HEK293 (cell line): ENCODE results near the gene GMNC.

Source experiments
- CTCF ChIA-PET: fragments of 350-600 bp; formaldehyde crosslinking; extraction: SDS; loops from one replicate; lab custom pipeline; 2021; ENCODE audit warnings: antibody characterized with exemption; lab: Yijun Ruan, JAX
- POLR2A ChIA-PET: fragments of 300-600 bp; formaldehyde crosslinking; extraction: SDS; loops from one replicate; lab custom pipeline; 2020; ENCODE audit warnings: antibody characterized with exemption, inconsistent platforms; lab: Yijun Ruan, JAX
- H3K27ac ChIP-seq: fragments of 200-500 bp; sonication (Bioruptor generic); 2 replicates; pipeline ENCODE4 v1.5.1; 2014; ENCODE audit warnings: low read depth, low read length, control low read depth, inconsistent platforms; ENCODE audit errors: extremely low read depth
- H3K36me3 ChIP-seq, 2 experiments: fragments of 200-500 bp in 1 of 2; sonication (Bioruptor generic) in 1 of 2; 1 replicate in 1 of 2; 2 replicates in 1 of 2; pipeline ENCODE4 v1.5.1; 2014 to 2017; ENCODE audit warnings: inconsistent platforms in 2 of 2, low read length in 2 of 2; ENCODE audit not compliant: control insufficient read depth in 2 of 2, insufficient read depth in 1 of 2
- H3K4me1 ChIP-seq: fragments of 200-500 bp; sonication (Bioruptor generic); 2 replicates; pipeline ENCODE4 v1.5.1; 2014; ENCODE audit warnings: mild to moderate bottlenecking, low read length, inconsistent platforms; ENCODE audit not compliant: control insufficient read depth, insufficient read depth
- H3K4me3 ChIP-seq: 2 replicates; pipeline ENCODE4 v1.5.1; 2011; ENCODE audit warnings: low read depth, mild to moderate bottlenecking, control low read depth, low read length, moderate library complexity
- H3K9me3 ChIP-seq: fragments of 200-500 bp; sonication (Bioruptor generic); 2 replicates; pipeline ENCODE4 v1.5.1; 2014; ENCODE audit warnings: low read depth, low read length, inconsistent platforms; ENCODE audit not compliant: control insufficient read depth, insufficient read depth
- GLI2 ChIP-seq: fragments of 450-650 bp; formaldehyde crosslinking; IDR thresholded peaks from 2 replicates; pipeline ENCODE4; 2017; ENCODE audit warnings: missing biosample characterization, missing genetic modification characterization, low read depth, borderline replicate concordance
- KLF1 ChIP-seq: fragments of 450-650 bp; formaldehyde crosslinking; IDR thresholded peaks from 2 replicates; pipeline ENCODE4 v1.5.1; 2016; ENCODE audit warnings: missing biosample characterization, missing genetic modification characterization
- KLF7 ChIP-seq: fragments of 450-650 bp; formaldehyde crosslinking; IDR thresholded peaks from 2 replicates; pipeline ENCODE4 v1.5.1; 2016; ENCODE audit warnings: missing biosample characterization, missing genetic modification characterization, borderline replicate concordance
- ZNF114 ChIP-seq: fragments of 450-650 bp; formaldehyde crosslinking; IDR thresholded peaks from 2 replicates; pipeline ENCODE4 v1.5.0; 2017; ENCODE audit warnings: missing biosample characterization, missing genetic modification characterization
- ZNF146 ChIP-seq: fragments of 450-650 bp; formaldehyde crosslinking; IDR thresholded peaks from 2 replicates; pipeline ENCODE4 v1.5.1; 2016; ENCODE audit warnings: missing biosample characterization, missing genetic modification characterization
- ZNF2 ChIP-seq: fragments of 450-650 bp; formaldehyde crosslinking; IDR thresholded peaks from 2 replicates; pipeline ENCODE4 v1.5.1; 2016; ENCODE audit warnings: missing biosample characterization, missing genetic modification characterization
- ZNF248 ChIP-seq: fragments of 450-650 bp; formaldehyde crosslinking; IDR thresholded peaks from 2 replicates; pipeline ENCODE4 v1.5.1; 2017; ENCODE audit warnings: missing biosample characterization, missing genetic modification characterization
- ZNF311 ChIP-seq: fragments of 450-650 bp; formaldehyde crosslinking; IDR thresholded peaks from 2 replicates; pipeline ENCODE4 v1.5.1; 2017; ENCODE audit warnings: missing biosample characterization, missing genetic modification characterization, borderline replicate concordance
- ZNF324 ChIP-seq: fragments of 450-650 bp; formaldehyde crosslinking; IDR thresholded peaks from 2 replicates; pipeline ENCODE4 v1.5.1; 2016; ENCODE audit warnings: missing biosample characterization, missing genetic modification characterization
- ZNF366 ChIP-seq: fragments of 450-650 bp; formaldehyde crosslinking; conservative IDR thresholded peaks from 2 replicates; pipeline ENCODE4 v1.5.1; 2016; ENCODE audit warnings: missing biosample characterization, missing genetic modification characterization
- ZNF521 ChIP-seq: fragments of 450-650 bp; formaldehyde crosslinking; IDR thresholded peaks from 2 replicates; pipeline ENCODE4 v1.5.1; 2017; ENCODE audit warnings: missing biosample characterization, mild to moderate bottlenecking, missing genetic modification characterization
- ZNF544 ChIP-seq: fragments of 450-650 bp; formaldehyde crosslinking; IDR thresholded peaks from 2 replicates; pipeline ENCODE4 v1.5.0; 2017; ENCODE audit warnings: missing biosample characterization, missing genetic modification characterization
- ZNF623 ChIP-seq: fragments of 450-650 bp; formaldehyde crosslinking; IDR thresholded peaks from 2 replicates; pipeline ENCODE4 v1.5.1; 2016; ENCODE audit warnings: missing biosample characterization, missing genetic modification characterization
- ZNF830 ChIP-seq: fragments of 450-650 bp; IDR thresholded peaks from 2 replicates; pipeline ENCODE4 v1.5.0; 2018; ENCODE audit warnings: missing biosample characterization, missing genetic modification characterization, low read depth, mild to moderate bottlenecking, moderate library complexity
- ZNF837 ChIP-seq: fragments of 450-650 bp; formaldehyde crosslinking; IDR thresholded peaks from 2 replicates; pipeline ENCODE4 v1.5.1; 2016; ENCODE audit warnings: missing biosample characterization, missing genetic modification characterization
- TF ChIP-seq, protein P1 (sequence below): fragments of 450-650 bp; formaldehyde crosslinking; IDR thresholded peaks from 2 replicates; pipeline ENCODE4 v1.5.1; 2017; ENCODE audit warnings: missing biosample characterization, missing genetic modification characterization
- TF ChIP-seq, protein P2 (sequence below): fragments of 450-650 bp; formaldehyde crosslinking; optimal IDR thresholded peaks from 2 replicates; pipeline ENCODE3; 2016; ENCODE audit warnings: missing biosample characterization, mild to moderate bottlenecking, missing genetic modification characterization
- TF ChIP-seq, protein P3 (sequence below): fragments of 450-650 bp; formaldehyde crosslinking; conservative IDR thresholded peaks from 2 replicates; pipeline ENCODE4 v1.5.1; 2016; ENCODE audit warnings: low read depth, missing biosample characterization, missing genetic modification characterization
- TF ChIP-seq, protein P4 (sequence below): fragments of 450-650 bp; formaldehyde crosslinking; IDR thresholded peaks from 2 replicates; pipeline ENCODE4 v1.5.1; 2016; ENCODE audit warnings: missing biosample characterization, missing genetic modification characterization
- TF ChIP-seq, protein P5 (sequence below): fragments of 450-650 bp; formaldehyde crosslinking; IDR thresholded peaks from 2 replicates; pipeline ENCODE4 v1.5.1; 2016; ENCODE audit warnings: missing biosample characterization, missing genetic modification characterization, low read depth

GMNC gene

DNA sequence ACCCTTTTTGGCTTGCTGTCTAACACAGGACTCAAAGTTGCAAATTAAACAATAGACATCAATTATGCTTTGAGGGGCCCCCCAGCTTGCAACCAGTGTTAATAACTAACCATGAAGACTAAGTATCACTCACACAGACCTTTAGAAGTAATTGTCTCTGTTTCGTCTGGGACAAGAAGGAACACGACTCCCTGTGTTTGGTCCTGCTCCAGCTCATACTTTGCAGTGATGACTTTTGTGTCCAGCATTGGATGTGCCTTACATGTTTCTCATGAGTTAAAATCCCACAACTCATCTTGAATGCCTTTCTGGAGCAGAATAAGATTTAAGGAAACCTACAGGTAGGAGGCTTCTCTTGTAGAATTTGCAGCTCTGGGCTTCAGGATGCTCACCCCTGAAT, 53.1 kb downstream of the GMNC start:
- Histone ChIP-seq H3K9me3 (no peaks in the 10 kb centered on the region), H3K36me3 (no peaks in the 10 kb centered on the region), H3K4me1 (no peaks in the 10 kb centered on the region; the same call in 1 of the 2 replicates), H3K4me3 (no peak overlapping the region), H3K27ac (no peak overlapping the region)
- ChIA-PET CTCF (interaction anchor here (0.6 kb wide), 2 partner anchors 58 to 112 kb away, joined by 3 read pairs; no protein-coding TSS in a partner anchor), POLR2A (no interaction called here)
- TF ChIP-seq ZNF146 (tag by site-specific recombination): no peak
- TF ChIP-seq ZNF544 (tag by site-specific recombination): no peak
- no peak for TF ChIP-seq ZNF2 (tag by site-specific recombination)
- TF ChIP-seq ZNF830 (tag by site-specific recombination): no peak
- TF ChIP-seq, protein P1, sequence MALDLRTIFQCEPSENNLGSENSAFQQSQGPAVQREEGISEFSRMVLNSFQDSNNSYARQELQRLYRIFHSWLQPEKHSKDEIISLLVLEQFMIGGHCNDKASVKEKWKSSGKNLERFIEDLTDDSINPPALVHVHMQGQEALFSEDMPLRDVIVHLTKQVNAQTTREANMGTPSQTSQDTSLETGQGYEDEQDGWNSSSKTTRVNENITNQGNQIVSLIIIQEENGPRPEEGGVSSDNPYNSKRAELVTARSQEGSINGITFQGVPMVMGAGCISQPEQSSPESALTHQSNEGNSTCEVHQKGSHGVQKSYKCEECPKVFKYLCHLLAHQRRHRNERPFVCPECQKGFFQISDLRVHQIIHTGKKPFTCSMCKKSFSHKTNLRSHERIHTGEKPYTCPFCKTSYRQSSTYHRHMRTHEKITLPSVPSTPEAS (tag by site-specific recombination): no peak
- no peak for TF ChIP-seq ZNF311 (tag by site-specific recombination)
- TF ChIP-seq ZNF324 (tag by site-specific recombination): no peak
- TF ChIP-seq, protein P2, sequence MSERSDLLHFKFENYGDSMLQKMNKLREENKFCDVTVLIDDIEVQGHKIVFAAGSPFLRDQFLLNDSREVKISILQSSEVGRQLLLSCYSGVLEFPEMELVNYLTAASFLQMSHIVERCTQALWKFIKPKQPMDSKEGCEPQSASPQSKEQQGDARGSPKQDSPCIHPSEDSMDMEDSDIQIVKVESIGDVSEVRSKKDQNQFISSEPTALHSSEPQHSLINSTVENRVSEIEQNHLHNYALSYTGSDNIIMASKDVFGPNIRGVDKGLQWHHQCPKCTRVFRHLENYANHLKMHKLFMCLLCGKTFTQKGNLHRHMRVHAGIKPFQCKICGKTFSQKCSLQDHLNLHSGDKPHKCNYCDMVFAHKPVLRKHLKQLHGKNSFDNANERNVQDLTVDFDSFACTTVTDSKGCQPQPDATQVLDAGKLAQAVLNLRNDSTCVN (tag by site-specific recombination): no peak
- TF ChIP-seq, protein P3, sequence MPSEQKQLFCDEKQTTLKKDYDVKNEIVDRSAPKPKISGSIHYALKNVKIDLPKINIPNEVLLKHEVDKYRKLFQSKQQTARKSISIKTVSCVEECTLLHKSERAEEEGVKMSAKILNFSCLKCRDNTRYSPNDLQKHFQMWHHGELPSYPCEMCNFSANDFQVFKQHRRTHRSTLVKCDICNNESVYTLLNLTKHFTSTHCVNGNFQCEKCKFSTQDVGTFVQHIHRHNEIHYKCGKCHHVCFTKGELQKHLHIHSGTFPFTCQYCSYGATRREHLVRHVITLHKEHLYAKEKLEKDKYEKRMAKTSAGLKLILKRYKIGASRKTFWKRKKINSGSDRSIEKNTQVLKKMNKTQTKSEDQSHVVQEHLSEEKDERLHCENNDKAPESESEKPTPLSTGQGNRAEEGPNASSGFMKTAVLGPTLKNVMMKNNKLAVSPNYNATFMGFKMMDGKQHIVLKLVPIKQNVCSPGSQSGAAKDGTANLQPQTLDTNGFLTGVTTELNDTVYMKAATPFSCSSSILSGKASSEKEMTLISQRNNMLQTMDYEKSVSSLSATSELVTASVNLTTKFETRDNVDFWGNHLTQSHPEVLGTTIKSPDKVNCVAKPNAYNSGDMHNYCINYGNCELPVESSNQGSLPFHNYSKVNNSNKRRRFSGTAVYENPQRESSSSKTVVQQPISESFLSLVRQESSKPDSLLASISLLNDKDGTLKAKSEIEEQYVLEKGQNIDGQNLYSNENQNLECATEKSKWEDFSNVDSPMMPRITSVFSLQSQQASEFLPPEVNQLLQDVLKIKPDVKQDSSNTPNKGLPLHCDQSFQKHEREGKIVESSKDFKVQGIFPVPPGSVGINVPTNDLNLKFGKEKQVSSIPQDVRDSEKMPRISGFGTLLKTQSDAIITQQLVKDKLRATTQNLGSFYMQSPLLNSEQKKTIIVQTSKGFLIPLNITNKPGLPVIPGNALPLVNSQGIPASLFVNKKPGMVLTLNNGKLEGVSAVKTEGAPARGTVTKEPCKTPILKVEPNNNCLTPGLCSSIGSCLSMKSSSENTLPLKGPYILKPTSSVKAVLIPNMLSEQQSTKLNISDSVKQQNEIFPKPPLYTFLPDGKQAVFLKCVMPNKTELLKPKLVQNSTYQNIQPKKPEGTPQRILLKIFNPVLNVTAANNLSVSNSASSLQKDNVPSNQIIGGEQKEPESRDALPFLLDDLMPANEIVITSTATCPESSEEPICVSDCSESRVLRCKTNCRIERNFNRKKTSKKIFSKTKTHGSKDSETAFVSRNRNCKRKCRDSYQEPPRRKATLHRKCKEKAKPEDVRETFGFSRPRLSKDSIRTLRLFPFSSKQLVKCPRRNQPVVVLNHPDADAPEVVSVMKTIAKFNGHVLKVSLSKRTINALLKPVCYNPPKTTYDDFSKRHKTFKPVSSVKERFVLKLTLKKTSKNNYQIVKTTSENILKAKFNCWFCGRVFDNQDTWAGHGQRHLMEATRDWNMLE (tag by site-specific recombination): no peak
- no peak for TF ChIP-seq ZNF114 (tag by site-specific recombination)
- TF ChIP-seq ZNF366 (tag by site-specific recombination): no peak
- no peak for TF ChIP-seq ZNF248 (tag by site-specific recombination)
- no peak for TF ChIP-seq GLI2
- TF ChIP-seq, protein P4, sequence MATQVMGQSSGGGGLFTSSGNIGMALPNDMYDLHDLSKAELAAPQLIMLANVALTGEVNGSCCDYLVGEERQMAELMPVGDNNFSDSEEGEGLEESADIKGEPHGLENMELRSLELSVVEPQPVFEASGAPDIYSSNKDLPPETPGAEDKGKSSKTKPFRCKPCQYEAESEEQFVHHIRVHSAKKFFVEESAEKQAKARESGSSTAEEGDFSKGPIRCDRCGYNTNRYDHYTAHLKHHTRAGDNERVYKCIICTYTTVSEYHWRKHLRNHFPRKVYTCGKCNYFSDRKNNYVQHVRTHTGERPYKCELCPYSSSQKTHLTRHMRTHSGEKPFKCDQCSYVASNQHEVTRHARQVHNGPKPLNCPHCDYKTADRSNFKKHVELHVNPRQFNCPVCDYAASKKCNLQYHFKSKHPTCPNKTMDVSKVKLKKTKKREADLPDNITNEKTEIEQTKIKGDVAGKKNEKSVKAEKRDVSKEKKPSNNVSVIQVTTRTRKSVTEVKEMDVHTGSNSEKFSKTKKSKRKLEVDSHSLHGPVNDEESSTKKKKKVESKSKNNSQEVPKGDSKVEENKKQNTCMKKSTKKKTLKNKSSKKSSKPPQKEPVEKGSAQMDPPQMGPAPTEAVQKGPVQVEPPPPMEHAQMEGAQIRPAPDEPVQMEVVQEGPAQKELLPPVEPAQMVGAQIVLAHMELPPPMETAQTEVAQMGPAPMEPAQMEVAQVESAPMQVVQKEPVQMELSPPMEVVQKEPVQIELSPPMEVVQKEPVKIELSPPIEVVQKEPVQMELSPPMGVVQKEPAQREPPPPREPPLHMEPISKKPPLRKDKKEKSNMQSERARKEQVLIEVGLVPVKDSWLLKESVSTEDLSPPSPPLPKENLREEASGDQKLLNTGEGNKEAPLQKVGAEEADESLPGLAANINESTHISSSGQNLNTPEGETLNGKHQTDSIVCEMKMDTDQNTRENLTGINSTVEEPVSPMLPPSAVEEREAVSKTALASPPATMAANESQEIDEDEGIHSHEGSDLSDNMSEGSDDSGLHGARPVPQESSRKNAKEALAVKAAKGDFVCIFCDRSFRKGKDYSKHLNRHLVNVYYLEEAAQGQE: no peak
- TF ChIP-seq, protein P5, sequence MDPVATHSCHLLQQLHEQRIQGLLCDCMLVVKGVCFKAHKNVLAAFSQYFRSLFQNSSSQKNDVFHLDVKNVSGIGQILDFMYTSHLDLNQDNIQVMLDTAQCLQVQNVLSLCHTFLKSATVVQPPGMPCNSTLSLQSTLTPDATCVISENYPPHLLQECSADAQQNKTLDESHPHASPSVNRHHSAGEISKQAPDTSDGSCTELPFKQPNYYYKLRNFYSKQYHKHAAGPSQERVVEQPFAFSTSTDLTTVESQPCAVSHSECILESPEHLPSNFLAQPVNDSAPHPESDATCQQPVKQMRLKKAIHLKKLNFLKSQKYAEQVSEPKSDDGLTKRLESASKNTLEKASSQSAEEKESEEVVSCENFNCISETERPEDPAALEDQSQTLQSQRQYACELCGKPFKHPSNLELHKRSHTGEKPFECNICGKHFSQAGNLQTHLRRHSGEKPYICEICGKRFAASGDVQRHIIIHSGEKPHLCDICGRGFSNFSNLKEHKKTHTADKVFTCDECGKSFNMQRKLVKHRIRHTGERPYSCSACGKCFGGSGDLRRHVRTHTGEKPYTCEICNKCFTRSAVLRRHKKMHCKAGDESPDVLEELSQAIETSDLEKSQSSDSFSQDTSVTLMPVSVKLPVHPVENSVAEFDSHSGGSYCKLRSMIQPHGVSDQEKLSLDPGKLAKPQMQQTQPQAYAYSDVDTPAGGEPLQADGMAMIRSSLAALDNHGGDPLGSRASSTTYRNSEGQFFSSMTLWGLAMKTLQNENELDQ: no peak
- no peak for TF ChIP-seq KLF7 (tag by site-specific recombination)
- no peak for TF ChIP-seq ZNF521 (tag by site-specific recombination)
- TF ChIP-seq KLF1 (tag by site-specific recombination): no peak
- TF ChIP-seq ZNF623 (tag by site-specific recombination): no peak
- TF ChIP-seq ZNF837: no peak
